ENCODE measurements around the gene SEMA6B.

SEMA6B gene

DNA sequence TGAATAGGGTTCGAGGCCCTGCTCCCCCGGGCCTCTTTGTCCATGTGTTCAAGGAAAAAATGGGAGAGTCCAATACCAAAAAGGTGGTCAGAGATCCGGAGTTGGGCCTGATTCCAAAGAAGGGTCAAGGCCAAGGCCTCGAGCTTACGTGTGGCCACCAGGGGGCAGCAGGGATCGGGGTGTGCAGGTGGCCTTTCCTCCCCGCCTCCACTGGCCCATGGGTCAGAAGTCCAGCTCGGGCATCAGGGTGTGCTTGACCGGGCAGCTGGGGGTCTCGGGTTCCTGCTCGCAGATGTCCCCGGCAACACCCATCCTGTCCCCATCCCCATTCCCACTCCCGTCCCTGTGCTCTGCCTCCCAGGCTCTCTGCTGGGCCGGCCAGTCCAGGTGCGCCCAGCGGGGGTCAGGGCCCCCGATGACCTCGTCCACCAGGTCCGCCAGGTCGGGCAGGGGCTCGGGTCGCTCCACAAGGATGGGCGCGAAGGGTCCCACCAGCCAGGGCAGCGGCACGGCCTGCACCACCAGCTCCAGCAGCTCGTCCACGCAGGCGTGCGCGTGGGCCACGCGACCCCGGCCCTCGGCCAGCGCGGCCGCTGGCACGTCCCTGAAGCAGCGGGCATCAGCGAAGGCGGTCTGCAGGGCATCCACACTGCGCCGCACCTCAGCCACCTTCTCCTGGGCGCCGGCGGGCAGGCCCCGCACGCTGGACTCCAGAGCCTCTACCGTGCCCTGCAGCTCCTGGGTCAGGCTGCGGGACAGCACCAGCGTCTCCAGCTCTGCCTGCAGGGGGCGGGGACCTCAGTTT, 36.0 kb downstream of the SEMA6B start:
- DNase-seq = no peak

DNA sequence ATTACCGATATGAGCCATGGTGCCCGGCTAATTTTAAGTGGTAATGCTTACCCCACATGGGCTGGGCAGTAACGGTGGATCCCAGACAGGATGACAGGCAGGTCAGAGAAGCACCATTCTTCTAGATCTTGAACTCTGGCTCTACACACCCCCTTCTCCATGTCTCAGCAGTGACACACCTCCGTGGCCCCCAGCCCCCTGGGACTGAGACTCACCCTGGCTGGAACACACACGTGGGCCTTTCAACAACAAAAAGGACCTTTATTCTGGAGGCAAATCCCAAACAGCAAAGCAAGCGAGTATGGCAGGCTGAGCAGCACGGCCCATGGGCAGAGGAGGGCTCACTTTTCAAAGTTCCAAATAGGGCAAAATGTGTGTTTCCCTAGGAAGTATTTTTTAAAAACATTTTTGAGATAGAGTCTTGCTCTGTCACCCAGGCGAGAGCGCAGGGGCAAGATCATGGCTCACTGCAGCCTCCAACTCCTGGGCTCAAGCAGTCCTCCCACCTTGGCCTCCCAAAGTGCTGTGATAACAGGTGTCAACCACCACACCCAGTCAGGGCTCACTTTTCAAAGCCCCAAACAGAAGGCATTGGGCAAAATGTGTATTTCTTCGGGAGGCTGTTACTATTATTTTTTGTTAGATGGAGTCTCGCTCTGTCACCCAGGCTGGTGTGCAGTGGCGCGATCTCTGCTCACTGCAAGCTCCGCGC, 37.0 kb downstream of the SEMA6B start:
- DNase-seq = no peak

DNA sequence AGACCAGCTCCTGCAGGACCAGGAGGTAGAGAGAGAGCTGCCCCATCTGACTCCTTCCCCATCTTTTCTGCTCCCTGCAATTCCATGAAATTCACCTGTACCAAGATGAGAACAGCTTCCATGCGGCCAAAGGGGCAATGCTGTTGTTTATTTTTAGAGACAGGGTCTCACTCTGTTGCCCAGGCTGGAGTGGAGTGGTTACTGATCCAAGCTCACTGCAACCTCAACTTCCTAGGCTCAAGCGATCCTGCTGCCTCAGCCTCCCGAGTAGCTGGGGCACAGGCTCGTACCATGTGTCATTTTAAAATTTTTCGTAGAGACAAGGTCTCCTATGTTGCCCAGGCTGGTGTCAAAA, 37.6 kb downstream of the SEMA6B start:
- DNase-seq = no peak

DNA sequence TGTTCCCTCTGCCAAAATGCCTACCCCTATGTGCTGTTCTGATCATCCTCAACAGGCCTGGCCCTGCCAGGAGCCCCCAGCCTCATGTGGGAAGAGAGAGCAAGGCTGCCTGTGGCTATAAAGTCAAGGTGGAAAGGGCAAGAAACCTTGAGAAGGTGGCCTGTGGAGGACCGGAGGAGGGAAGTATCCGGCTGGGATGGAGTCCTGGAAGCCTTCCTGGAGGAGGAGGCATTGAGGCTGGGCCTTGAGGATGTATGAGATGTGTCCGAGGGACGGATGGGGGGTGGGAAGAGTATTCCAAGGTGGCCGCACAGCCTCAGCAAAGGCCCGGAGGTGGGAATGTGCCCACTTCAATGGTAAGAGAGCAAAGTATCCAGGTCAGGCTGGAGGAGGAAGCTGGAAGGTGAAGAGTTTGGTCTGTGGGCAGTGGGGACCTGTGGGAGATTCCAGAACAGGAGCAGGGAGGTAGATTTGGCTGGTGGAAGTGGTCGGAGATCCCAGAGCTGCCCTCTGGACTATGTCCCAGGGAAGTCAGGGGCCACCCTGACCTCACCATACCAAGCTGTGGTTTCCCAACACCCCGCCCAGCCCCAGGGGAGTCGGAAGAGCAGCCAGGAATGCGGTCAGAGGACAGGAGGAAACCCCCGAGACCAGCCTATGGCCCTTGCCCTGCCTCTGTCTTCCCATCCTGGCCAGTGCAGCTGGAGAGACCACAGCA, 38.2 kb downstream of the SEMA6B start:
- no peak for DNase-seq

DNA sequence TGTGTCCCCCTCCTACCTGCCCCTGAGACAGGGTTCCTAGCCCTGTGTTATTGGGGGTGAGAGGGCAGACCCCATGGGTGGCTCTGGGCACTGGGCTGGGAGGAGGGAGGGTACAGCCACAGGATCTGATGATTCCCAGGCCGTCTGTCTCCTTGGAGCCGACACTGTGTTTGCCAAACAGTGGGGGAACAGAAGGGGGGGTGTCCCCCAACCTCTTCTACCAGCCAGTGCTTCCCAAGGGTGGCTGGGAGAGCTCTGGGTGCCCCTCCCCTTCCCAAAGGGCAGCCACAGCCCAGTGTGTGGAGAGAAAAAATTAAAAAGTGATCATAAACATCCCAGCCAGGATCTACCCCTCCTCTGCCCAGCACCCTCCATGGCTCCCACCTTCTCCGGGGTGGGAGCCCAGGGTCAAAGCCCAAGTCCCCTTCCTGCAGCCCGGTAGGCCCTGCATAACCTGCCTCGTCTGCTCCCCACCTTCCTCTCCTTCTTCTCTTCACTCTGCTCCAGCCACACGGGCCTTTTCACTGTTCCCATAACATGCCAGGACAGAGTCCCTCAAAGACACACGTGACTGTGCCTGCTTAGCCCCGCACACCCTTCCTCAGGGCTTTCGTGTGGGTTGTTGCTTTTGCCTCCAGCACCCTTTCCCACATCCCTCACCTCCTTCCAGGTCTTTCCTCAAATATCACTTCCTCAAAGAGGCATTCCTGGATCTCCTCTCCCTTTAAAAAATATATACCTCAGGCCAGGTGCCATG, 39.8 kb downstream of the SEMA6B start:
- no peak for DNase-seq

DNA sequence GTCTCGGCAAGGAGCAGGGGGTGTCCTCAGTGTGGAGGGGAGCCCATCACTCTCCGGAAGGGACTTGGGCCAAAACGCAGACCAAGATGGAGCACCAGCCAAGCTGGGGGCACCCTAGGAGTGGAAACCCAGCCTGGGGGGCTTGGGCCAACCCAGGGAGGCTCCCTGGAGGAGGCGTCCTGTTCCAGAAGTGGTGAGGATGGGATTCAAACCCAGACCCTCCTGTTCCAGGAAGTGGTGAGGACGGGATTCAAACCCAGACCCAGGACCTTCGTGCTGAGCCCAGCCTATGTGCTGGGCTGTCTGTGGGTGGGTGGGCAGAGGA, 40.4 kb downstream of the SEMA6B start:
- DNase-seq = no peak

DNA sequence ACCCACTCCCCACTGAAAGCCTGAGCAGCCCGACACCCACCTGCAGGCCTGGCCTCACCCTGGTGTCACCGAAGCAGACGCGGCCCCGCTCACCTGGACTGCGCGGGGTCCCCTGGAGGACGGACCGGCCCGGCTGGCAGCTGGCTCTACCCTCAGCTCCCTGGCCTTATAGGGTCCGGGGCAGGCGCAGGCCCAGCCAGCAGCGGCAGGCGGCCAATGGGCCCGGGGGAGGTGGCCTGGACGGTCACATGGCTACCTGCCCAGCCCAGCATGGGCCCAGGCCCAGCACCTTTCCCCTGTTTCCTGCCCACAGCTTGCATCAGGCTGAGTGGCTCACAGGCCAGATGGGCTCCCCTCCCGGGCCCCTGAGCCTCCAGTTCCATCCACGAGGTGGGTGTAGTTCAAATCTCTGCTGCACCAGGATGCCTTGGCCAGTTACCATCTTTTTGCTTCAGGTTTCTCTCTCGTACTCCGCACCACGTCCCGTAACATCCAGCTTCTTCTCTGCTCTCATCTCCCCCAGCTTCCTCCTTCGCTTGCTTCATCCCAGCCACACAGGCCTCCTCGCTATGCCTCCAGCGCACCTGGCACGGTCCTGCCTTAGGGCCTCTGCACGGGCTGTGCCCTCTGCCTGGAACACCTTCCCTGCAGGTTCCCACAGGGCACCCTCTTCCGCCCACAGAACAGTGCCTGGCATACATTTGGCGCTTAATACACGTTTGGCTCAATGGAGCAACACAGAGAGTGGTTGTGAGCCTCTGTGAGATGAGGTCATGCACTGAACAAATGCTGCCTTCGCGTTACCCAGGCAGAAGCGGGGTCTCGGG, 40.9 kb downstream of the SEMA6B start, which contains the start of gene PLIN4:
Gene PLIN4 (minus strand): TSS at position 142 of the 827 bp plus-strand sequence. CDS start 214 bp downstream, outside the sequence.
- DNase-seq = no peak

DNA sequence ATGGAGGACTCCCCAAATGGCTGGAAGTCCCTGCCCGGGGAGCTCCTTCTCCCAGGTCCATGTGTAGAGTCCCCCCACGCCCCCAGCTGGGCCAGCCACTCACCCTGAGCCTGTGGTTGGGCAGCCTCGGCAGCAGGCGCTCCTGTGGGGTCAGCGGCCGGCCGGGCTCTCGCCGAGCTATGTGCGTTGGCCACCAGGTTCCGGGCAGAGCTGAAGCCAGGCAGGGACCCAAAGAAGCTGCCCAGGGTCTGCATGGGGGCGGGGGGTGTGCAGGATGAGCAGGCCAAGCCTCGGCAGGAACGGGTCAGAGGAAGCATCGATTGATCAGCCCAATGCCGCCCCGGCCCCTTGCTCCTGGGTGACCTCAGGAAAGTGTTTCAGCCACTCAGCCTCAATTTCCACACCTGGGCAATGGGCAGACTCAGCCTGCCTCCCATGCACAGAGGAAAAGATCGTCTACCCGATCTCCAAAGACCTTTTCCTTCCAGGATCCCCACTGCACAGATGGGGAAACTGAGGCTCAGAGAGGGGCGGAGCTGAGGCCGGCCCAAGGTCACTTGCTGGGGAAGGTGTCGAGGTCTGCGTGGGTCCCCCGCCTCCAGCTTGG, 41.9 kb downstream of the SEMA6B start:
- no peak for DNase-seq

DNA sequence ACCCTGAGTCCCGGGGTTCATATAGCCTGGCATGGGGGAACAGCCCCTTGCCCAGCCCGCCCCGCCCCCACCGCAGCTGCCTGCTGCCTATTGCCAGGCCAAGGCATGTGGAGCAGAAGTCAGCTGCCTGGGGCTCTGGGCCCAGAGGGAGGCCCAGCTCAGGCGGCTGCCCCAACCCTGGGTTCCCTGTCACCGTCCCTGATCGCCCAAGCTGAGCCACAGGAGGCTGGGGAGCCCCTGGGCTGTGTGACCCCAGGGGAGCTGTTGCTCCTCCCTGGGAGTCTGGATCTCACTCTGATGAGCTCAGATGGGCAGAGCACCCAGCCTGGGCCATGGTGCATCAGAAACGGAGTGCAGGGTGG, 42.6 kb downstream of the SEMA6B start:
- DNase-seq = no peak

DNA sequence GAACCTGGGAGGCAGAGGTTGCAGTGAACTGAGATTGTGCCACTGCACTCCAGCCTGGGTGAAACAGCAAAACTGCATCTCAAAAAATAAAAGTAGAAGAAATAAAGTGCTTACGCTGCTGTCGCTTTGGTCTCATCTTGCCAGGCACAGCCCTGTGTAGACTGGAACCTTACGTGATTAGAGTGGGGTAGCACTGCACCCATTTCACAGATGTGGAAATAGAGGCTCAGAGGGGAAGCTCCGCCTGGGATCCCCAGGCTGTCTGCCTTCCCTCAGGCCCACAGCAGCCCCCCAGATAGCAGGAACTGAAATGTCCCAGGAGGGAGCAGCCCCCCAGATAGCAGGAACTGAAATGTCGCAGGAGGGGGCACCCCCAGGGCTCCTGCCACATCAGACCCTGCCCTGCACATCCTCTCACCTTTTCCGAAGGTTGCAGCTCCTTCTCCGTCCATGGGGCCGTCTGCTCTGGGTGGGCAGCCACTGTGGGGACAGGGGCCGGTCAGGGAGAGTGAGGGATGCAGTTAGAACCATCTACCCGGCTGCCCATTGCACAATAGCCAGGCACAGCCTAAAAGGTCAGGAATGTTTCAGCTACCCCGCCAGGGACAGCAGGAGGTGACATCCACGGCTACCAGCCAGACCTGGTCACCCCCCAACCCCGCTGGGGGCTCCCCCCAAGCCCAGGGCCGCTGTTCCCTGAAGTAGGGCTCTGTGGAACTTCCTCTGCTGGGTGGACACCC, 43.1 kb downstream of the SEMA6B start:
- DNase-seq = no peak

DNA sequence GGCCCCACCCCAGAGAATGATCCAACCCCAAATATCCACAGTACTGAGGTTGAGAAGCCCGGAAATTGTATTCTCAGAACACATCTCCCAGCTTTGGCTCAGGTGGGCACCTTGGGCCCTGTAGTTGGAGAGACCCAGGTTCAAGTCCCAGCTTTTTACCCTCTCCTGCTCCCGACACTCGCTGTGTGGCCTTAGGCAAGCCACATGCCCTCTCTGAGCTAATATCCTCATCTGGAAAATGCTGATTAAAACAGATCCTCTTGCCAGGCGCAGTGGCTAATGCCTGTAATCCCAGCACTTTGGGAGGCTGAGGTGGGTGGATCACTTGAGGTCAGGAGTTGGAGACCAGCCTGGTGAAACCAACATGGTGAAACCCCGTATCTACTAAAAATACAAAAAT, 43.8 kb downstream of the SEMA6B start:
- no peak for DNase-seq

DNA sequence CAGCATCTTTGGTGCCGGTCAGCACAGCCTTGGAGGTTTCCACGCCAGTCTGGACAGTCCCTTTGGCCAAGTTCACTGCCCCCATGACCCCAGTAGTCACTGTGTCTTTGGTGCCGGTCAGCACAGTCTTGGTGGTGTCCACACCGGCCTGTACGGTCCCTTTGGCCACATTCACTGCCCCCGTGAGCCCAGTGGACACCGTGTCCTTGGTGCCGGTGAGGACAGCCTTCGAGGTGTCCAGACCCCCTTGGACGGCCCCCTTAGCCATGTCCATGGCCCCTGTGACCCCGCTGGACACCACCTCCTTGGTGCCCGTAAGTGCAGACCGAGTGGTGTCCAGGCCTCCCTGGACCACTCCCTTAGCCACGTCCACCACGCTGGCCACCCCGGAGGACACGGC, 46.2 kb downstream of the SEMA6B start:
- DNase-seq = no peak

DNA sequence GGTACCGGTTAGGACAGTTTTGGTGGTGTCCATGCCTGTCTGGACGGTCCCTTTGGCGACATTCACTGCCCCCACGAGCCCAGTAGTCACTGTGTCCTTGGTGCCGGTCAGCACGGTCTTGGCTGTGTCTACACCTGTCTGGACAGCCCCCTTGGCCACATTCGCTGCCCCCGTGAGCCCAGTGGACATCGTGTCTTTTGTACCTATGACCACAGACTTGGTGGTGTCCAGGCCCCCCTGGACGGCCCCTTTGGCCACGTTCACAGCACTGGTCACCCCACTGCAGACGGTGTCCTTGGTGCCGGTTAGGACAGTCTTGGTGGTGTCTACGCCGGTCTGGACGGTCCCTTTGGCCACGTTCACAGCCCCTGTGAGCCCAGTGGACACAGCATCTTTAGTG, 47.4 kb downstream of the SEMA6B start:
- no peak for DNase-seq

DNA sequence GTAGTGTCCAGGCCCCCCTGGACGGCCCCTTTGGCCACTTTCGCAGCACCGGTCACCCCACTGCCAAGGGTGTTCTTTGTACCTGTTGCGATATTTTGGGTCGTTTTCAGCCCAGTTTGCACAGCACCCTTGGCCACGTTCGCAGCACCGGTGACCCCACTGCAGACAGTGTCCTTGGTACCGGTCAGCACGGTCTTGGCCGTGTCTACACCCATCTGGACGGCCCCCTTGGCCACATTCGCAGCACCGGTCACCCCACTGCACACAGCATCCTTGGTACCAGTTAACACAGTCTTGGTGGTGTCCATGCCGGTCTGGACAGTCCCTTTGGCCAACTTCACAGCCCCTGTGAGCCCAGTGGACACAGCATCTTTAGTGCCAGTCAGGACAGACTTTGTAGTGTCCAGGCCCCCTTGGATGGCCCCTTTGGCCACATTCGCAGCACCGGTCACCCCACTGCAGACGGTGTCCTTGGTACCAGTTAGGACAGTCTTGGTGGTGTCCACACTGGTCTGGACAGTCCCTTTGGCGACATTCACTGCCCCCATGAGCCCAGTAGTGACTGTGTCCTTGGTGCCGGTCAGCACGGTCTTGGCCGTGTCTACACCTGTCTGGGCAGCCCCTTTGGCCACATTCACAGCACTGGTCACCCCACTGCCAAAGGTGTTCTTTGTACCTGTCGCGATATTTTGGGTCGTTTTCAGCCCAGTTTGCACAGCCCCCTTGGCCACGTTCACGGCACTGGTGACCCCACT, 48.0 kb downstream of the SEMA6B start:
- no peak for DNase-seq

DNA sequence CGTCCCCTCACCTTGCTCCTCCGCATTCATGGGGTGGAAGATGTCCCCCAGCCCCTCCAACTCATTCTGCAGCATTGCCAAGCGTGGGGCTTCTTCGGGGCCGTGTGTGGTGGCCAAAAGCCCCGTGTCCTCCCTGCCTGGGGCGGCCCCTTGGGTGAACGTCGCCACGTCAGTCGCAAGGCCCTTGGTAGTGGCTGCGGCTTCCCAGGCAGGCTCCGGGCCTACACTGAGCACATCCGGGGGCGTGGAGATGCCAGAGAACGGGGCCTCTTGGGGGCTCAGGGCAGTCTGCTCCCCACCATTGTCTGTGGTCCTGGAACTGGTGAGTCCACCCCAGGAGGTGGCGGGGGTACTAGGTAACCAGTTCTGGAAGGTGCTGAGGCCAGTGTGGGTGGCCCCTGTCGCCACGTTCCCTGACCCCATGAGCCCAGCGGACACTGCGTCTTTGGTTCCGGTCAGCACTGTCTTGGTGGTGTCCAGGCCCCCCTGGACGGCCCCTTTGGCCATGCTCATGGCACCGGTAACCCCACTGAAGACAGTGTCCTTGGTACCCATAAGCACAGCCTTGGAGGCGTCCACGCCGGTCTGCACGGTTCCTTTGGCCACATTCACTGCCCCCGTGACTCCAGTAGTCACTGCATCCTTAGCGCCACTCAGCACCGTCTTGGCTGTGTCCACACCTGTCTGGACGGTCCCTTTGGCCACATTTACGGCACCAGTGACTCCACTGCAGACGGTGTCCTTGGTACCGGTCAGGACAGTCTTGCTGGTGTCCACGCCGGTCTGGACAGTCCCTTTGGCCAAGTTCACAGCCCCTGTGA, 48.8 kb downstream of the SEMA6B start:
- no peak for DNase-seq

DNA sequence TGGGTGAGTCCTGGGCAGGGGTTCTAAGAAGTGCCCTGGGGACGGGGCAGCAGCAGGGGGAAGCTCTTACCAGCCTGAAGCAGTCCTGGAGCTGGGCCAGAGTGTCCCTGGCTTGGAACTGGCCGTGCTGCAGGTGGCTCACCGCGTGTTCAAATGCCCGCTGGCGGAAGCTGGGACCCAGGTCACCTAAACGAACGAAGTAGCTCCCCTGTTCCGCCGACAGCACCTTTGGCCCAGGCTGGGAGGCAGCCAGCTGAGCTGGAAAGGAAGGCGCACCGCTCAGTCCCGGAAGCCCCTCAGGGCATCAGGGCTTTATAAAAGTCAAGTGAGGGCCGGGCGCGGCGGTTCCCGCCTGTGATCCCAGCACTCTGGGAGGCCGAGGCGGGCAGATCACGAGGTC, 50.8 kb downstream of the SEMA6B start:
- DNase-seq = no peak

DNA sequence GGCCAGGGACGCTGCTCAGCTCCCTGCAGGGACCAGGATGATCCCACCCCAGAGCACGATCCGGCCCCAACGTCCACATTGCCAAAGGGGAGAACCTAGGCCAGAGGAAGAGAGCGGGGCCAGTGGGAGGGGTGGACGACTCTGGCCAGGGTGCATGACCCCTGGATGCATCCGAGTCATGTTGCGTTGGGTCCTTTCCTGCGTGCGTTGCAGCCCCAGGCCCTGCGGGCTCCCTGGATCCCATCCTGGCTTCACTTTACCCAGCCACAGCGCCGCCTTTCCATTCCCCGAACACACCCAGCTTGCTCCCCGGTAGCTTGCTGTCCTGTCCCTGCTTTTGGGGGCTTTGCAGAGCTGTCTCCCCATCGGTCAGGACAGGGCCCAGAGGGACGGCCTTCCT, 51.7 kb downstream of the SEMA6B start:
- no peak for DNase-seq

DNA sequence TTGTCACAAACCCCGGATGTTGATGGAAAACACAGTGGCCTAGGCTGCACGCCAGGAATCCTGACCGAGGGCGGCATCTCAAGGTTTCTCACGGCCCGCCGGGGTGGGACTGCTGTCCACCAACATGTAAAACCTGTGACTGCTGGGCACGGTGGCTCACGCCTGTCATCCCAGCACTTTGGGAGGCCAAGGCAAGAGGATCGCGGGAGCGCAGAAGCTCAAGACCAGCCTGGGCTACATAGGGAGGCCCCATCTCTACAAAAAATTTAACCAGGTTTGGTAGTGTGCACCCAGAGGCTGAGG, 52.4 kb downstream of the SEMA6B start:
- DNase-seq = no peak

DNA sequence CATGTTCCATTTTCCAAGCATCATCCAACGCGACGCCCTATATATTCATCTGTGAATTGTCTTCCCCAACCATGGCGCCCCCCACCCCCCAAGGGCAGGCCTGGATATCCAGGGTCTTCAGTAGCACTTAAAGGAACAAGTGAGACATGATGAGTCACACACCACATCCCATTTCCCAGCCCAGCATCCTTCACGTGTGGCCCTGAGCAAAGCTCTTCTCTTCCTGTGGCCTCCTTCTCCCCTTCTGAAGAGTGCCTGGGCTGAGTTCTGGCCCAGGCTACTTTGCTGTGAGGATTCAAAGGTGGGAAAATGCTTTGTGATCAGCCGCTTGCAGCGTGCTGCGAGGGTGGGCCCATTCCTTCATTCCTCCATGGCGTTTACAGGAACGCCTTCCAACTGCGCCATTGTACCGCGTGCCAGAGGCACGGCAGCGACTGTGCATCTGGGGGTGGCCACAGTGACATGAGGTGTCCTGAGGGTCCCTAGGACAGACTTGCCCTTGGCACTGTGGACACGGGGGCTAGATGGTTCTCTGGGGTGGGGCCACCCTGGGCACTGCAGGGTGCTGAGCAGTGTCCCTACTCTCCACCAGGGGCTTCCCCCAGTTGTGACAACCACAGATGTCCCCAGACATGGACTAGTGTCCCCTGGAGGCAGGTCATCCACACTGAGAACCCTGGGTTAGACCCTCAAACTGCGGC, 52.9 kb downstream of the SEMA6B start:
- DNase-seq = no peak

Data from NCI-H1930 (cell line).